Osteoblast (primary cell): ENCODE data around the gene PARP14. TPM values are rescaled to one million over a fixed set of nuclear protein-coding genes. Genes with fewer than 3 reads are reported as not detected.

ENCODE experiments used
- DNase-seq: peaks from one replicate; pipeline ENCODE4 v3.0.0; 2011; ENCODE audit warnings: low spot score, mixed read lengths; ENCODE audit not compliant: insufficient read length; ENCODE audit errors: missing footprints
- H2AFZ ChIP-seq: 2 replicates; pipeline ENCODE4 v1.6.0; 2011; ENCODE audit warnings: mild to moderate bottlenecking, low read length
- H3K27ac ChIP-seq: 2 replicates; pipeline ENCODE4 v1.5.1; 2011; ENCODE audit warnings: mild to moderate bottlenecking, low read depth, low read length, moderate library complexity
- H3K27me3 ChIP-seq: 2 replicates; pipeline ENCODE4 v1.6.0; 2012; ENCODE audit warnings: mild to moderate bottlenecking, control low read depth, inconsistent platforms, low read length, moderate library complexity; ENCODE audit not compliant: insufficient read depth
- H3K36me3 ChIP-seq: 2 replicates; pipeline ENCODE4 v1.5.1; 2011; ENCODE audit warnings: mild to moderate bottlenecking, low read length, control low read depth, moderate library complexity; ENCODE audit not compliant: insufficient read depth
- H3K4me1 ChIP-seq: 2 replicates; pipeline ENCODE4 v1.5.1; 2011; ENCODE audit warnings: mild to moderate bottlenecking, low read length, control low read depth, moderate library complexity; ENCODE audit not compliant: insufficient read depth
- H3K4me2 ChIP-seq: 2 replicates; pipeline ENCODE4 v1.6.0; 2011; ENCODE audit warnings: mild to moderate bottlenecking, low read length; ENCODE audit not compliant: insufficient read depth
- H3K4me3 ChIP-seq: fragments of 200-600 bp; sonication (generic); 3 replicates; pipeline ENCODE4 v1.5.1; 2012; ENCODE audit warnings: mild to moderate bottlenecking, low read length, inconsistent platforms; ENCODE audit not compliant: insufficient read depth
- H3K79me2 ChIP-seq: 2 replicates; pipeline ENCODE4 v1.6.0; 2012; ENCODE audit warnings: mild to moderate bottlenecking, low read length, control low read depth, inconsistent platforms; ENCODE audit not compliant: insufficient read depth
- H3K9me3 ChIP-seq: 2 replicates; pipeline ENCODE4 v1.5.1; 2011; ENCODE audit warnings: low read depth, low read length, control low read depth
- H4K20me1 ChIP-seq: 2 replicates; pipeline ENCODE4 v1.6.0; 2012; ENCODE audit warnings: mild to moderate bottlenecking, low read length, control low read depth; ENCODE audit not compliant: insufficient read depth
- total RNA-seq: library from RNA; depleted of rRNA; stranded (reverse); fragments of >200 nt; gene quantifications from 2 replicates; pipeline ENCODE4 v1.2.3, GENCODE V29; 2012
- TF ChIP-seq, protein P1 (sequence below): IDR thresholded peaks from 2 replicates; pipeline ENCODE4 v1.5.1; 2011; ENCODE audit warnings: mild to moderate bottlenecking, low read depth, low read length, moderate library complexity; ENCODE audit errors: extremely low read depth

PARP14 gene
- total RNA-seq, 1 donor, result 84.3 TPM

DNA sequence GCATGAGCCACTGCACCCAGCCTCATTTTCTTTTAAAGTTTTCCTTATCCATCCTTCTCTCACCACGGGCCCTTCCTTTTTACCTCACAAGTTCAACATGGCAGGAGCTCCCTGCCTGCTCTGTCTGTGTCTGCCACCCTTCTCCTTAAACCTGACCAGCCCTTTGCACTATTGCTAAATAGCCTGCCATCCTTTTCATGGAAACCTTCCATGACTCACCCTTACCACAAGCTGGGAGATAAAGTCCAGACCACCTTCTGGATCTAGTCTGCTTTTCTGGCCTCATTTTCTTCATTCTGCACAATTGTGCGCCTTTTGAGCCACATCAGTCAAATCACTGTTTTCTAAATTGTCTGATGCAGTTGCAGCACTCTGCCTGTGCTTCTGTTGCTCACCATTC is 8.9 kb downstream of the PARP14 start:
- Histone ChIP-seq H3K4me1 (peaks cover 6% of the 10 kb centered on the region), H3K4me2 (no peak overlapping the region), H3K36me3 (peaks cover 26% of the 10 kb centered on the region), H4K20me1 (no peaks in the 10 kb centered on the region), H3K4me3 (no peak overlapping the region), H3K27me3 (no peaks in the 10 kb centered on the region), H2AFZ (no peak overlapping the region), H3K27ac (no peak overlapping the region), H3K79me2 (no peaks in the 10 kb centered on the region), H3K9me3 (no peaks in the 10 kb centered on the region)
- no peak for DNase-seq
- TF ChIP-seq, protein P1, sequence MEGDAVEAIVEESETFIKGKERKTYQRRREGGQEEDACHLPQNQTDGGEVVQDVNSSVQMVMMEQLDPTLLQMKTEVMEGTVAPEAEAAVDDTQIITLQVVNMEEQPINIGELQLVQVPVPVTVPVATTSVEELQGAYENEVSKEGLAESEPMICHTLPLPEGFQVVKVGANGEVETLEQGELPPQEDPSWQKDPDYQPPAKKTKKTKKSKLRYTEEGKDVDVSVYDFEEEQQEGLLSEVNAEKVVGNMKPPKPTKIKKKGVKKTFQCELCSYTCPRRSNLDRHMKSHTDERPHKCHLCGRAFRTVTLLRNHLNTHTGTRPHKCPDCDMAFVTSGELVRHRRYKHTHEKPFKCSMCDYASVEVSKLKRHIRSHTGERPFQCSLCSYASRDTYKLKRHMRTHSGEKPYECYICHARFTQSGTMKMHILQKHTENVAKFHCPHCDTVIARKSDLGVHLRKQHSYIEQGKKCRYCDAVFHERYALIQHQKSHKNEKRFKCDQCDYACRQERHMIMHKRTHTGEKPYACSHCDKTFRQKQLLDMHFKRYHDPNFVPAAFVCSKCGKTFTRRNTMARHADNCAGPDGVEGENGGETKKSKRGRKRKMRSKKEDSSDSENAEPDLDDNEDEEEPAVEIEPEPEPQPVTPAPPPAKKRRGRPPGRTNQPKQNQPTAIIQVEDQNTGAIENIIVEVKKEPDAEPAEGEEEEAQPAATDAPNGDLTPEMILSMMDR, result no peak

DNA sequence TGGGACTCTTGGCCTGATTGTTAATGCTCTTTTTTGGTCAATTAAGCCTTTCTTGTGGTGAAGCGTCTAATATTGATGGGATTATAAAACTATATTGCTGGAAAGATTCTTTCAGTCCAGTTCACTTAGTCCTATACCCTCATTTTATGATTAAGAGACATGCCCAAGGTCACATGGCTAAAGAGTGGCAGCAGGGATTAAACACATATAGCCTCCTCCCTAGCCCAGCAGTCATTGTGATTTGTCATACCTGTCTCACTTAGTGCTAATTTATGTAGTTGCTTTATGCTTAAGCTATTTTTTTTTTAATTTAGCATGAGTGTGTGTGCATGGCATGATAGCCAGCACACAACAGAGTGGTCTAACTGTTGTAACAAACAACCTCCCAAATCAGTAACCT is 9.5 kb downstream of the PARP14 start:
- H2AFZ ChIP-seq, result no peak overlapping the region
- TF ChIP-seq, protein P1, result no peak
- H3K27ac ChIP-seq, result no peak overlapping the region
- H3K4me2 ChIP-seq, result no peak overlapping the region
- H3K4me3 ChIP-seq, result no peak overlapping the region
- peaks cover 6% of the 10 kb centered on the region for H3K4me1 ChIP-seq
- no peak for DNase-seq
- H3K36me3 ChIP-seq, result peaks cover 29% of the 10 kb centered on the region
- H3K27me3 ChIP-seq, result no peaks in the 10 kb centered on the region
- H3K79me2 ChIP-seq, result no peaks in the 10 kb centered on the region
- H4K20me1 ChIP-seq, result no peaks in the 10 kb centered on the region
- H3K9me3 ChIP-seq, result no peaks in the 10 kb centered on the region

DNA sequence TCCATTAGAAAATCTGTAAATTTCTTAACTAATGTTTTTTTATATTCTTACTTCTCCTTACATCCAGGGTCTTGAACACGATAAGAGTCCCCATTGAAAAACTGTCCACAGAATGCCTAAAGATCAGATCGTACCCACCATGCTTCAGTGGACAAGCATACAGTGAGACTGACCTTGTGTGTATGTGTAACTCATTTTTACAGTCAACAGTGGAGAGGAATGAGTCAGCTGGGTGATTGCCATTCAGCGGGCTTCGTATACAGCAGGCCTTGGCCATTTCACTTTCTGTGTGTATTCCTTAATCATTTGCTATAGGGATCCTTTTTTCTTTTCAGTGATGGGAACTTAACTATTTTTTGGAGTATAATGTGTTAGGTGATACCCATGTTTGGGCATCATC is 10.6 kb downstream of the PARP14 start:
- Histone ChIP-seq H3K4me2 (peak overlapping the region; percentile 5), H3K79me2 (no peaks in the 10 kb centered on the region), H3K9me3 (no peaks in the 10 kb centered on the region), H4K20me1 (no peaks in the 10 kb centered on the region), H3K4me3 (no peak overlapping the region), H3K27ac (peak overlapping the region; percentile 3), H3K27me3 (no peaks in the 10 kb centered on the region), H2AFZ (no peak overlapping the region), H3K36me3 (peaks cover 38% of the 10 kb centered on the region), H3K4me1 (peaks cover 6% of the 10 kb centered on the region)
- TF ChIP-seq, protein P1, result no peak
- peak; percentile 79 for DNase-seq

DNA sequence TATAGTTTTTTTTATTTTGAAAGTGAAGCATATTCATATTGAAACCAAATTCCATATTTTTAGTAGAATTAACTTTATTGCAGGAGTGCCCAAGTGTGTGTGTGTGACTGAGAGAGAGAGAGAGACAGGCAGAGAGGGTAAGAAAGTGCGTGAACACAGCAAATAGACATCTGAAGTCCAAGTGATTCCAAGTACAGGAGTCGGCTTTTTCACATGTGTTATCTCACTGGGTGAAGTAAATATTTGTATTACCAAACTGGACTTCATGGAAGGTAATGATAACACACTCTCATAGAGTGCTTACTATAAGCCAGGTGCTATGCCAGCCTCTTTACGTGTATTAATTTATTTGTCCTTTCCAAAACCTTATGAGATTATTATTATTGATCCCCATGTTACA is 12.0 kb downstream of the PARP14 start:
- Histone ChIP-seq H3K4me3 (no peak overlapping the region), H4K20me1 (no peaks in the 10 kb centered on the region), H3K4me1 (peaks cover 6% of the 10 kb centered on the region), H3K36me3 (peaks cover 30% of the 10 kb centered on the region), H2AFZ (no peak overlapping the region), H3K27me3 (no peaks in the 10 kb centered on the region), H3K79me2 (no peaks in the 10 kb centered on the region), H3K4me2 (no peak overlapping the region), H3K27ac (no peak overlapping the region), H3K9me3 (no peaks in the 10 kb centered on the region)
- TF ChIP-seq, protein P1, result no peak
- DNase-seq, result no peak
